Neural progenitor cell (in vitro differentiated cells): ENCODE data around the gene GRIN2A.

Experiments used
- CTCF ChIP-seq: fragments of 200-600 bp; sonication (generic); IDR thresholded peaks from 2 replicates; pipeline ENCODE4 v1.5.1; 2017; ENCODE audit warnings: antibody characterized with exemption, mild to moderate bottlenecking
- EZH2phosphoT487 ChIP-seq: fragments of 200-600 bp; sonication (generic); IDR thresholded peaks from 2 replicates; pipeline ENCODE4 v1.6.1; 2017; ENCODE audit warnings: antibody characterized with exemption

- TF ChIP-seq CTCF (no peak), EZH2phosphoT487 (no peak)
Observed at GRCh38 chr16:10153985-10154384, 28.2 kb downstream of the GRIN2A start.
